ENCODE results near the gene CD81.

CD81 gene

GRCh38 chr11:2431395-2431794, 54.3 kb downstream of the CD81 start:
- in situ Hi-C loops (cut with MboI; ENCODE audit: low sequenced_read_pairs) = no loop called here

- in situ Hi-C loops (cut with MboI; ENCODE audit: low sequenced_read_pairs) = no loop called here
Observed at GRCh38 chr11:2432171-2432621, 55.1 kb downstream of the CD81 start.

GRCh38 chr11:2432628-2433071, 55.5 kb downstream of the CD81 start:
- in situ Hi-C loops (cut with MboI; ENCODE audit: low sequenced_read_pairs) = no loop called here

- in situ Hi-C loops (cut with MboI; ENCODE audit: low sequenced_read_pairs) = no loop called here
Observed at GRCh38 chr11:2433106-2433925, 56.2 kb downstream of the CD81 start.

GRCh38 chr11:2434008-2434407, 56.9 kb downstream of the CD81 start:
- in situ Hi-C loops (cut with MboI; ENCODE audit: low sequenced_read_pairs) = no loop called here

- in situ Hi-C loops (cut with MboI; ENCODE audit: low sequenced_read_pairs) = no loop called here
Observed at GRCh38 chr11:2434506-2435255, 57.6 kb downstream of the CD81 start.

- in situ Hi-C loops (cut with MboI; ENCODE audit: low sequenced_read_pairs) = no loop called here
Observed at GRCh38 chr11:2435288-2436012, 58.3 kb downstream of the CD81 start.

- in situ Hi-C loops (cut with MboI; ENCODE audit: low sequenced_read_pairs) = no loop called here
Observed at GRCh38 chr11:2436013-2436520, 59.0 kb downstream of the CD81 start.

- in situ Hi-C loops (cut with MboI; ENCODE audit: low sequenced_read_pairs) = no loop called here
Observed at GRCh38 chr11:2436521-2437031, 59.5 kb downstream of the CD81 start.

- in situ Hi-C loops (cut with MboI; ENCODE audit: low sequenced_read_pairs) = no loop called here
Observed at GRCh38 chr11:2437516-2437915, 60.4 kb downstream of the CD81 start.

GRCh38 chr11:2439820-2440219, 62.7 kb downstream of the CD81 start:
- in situ Hi-C loops (cut with MboI; ENCODE audit: low sequenced_read_pairs) = no loop called here

- in situ Hi-C loops (cut with MboI; ENCODE audit: low sequenced_read_pairs) = no loop called here
Observed at GRCh38 chr11:2440646-2441045, 63.5 kb downstream of the CD81 start.

GRCh38 chr11:2441171-2441570, 64.1 kb downstream of the CD81 start:
- in situ Hi-C loops (cut with MboI; ENCODE audit: low sequenced_read_pairs) = no loop called here

GRCh38 chr11:2442589-2442988, 65.5 kb downstream of the CD81 start:
- in situ Hi-C loops (cut with MboI; ENCODE audit: low sequenced_read_pairs) = no loop called here

GRCh38 chr11:2443406-2443805, 66.3 kb downstream of the CD81 start:
- in situ Hi-C loops (cut with MboI; ENCODE audit: low sequenced_read_pairs) = no loop called here

- in situ Hi-C loops (cut with MboI; ENCODE audit: low sequenced_read_pairs) = no loop called here
Observed at GRCh38 chr11:2443881-2444820, 67.0 kb downstream of the CD81 start, which contains the start of gene TRPM5. Gene TRPM5 (minus strand): TSS chr11:2444514. CDS start chr11:2423036, 21,478 bp downstream.

GRCh38 chr11:2444821-2445745, 68.0 kb downstream of the CD81 start, which contains the start of gene KCNQ1:
Gene KCNQ1 (plus strand): TSS chr11:2445008. CDS start chr11:2445099, 91 bp downstream.
- in situ Hi-C loops (cut with MboI; ENCODE audit: low sequenced_read_pairs) = no loop called here

GRCh38 chr11:2445746-2446551, 68.8 kb downstream of the CD81 start:
- in situ Hi-C loops (cut with MboI; ENCODE audit: low sequenced_read_pairs) = no loop called here

Measured in HL-60/S4 treated with phorbol 12-myristate 13-acetate at 8.2 ng/mL for 4 days and 3 days (cell line).